NCI-H2227 (cell line): ENCODE data around the gene FBXL7.

ENCODE experiments used
- DNase-seq: peaks from one replicate; lab custom pipeline; 2025; ENCODE audit not compliant: unreplicated experiment; lab: John Stamatoyannopoulos, UW

Gene FBXL7

GRCh38 chr5:15796557-15796956 lies 296.6 kb downstream of the FBXL7 start:
- no peak for DNase-seq

- DNase-seq, result no peak
Observed at GRCh38 chr5:15797116-15797515, 297.1 kb downstream of the FBXL7 start.

GRCh38 chr5:15798006-15798405 lies 298.0 kb downstream of the FBXL7 start:
- DNase-seq, result no peak

- no peak for DNase-seq
Observed at GRCh38 chr5:15799014-15799413, 299.0 kb downstream of the FBXL7 start.

- no peak for DNase-seq
Observed at GRCh38 chr5:15799612-15800011, 299.6 kb downstream of the FBXL7 start.

GRCh38 chr5:15803280-15803679 lies 303.3 kb downstream of the FBXL7 start:
- DNase-seq, result no peak

- DNase-seq, result no peak
Observed at GRCh38 chr5:15806613-15807012, 306.6 kb downstream of the FBXL7 start.

- DNase-seq, result no peak
Observed at GRCh38 chr5:15807248-15807647, 307.3 kb downstream of the FBXL7 start.

GRCh38 chr5:15807871-15808270 lies 307.9 kb downstream of the FBXL7 start:
- no peak for DNase-seq

- no peak for DNase-seq
Observed at GRCh38 chr5:15808577-15808976, 308.6 kb downstream of the FBXL7 start.

GRCh38 chr5:15819617-15820016 lies 319.6 kb downstream of the FBXL7 start:
- no peak for DNase-seq

- DNase-seq, result no peak
Observed at GRCh38 chr5:15821506-15821905, 321.5 kb downstream of the FBXL7 start.

GRCh38 chr5:15823398-15823797 lies 323.4 kb downstream of the FBXL7 start:
- DNase-seq, result no peak

GRCh38 chr5:15827741-15828140 lies 327.8 kb downstream of the FBXL7 start:
- DNase-seq, result no peak

GRCh38 chr5:15831408-15831807 lies 331.4 kb downstream of the FBXL7 start:
- no peak for DNase-seq

GRCh38 chr5:15833365-15833764 lies 333.4 kb downstream of the FBXL7 start:
- DNase-seq, result no peak

- no peak for DNase-seq
Observed at GRCh38 chr5:15834596-15835245, 334.7 kb downstream of the FBXL7 start.

GRCh38 chr5:15835514-15835913 lies 335.5 kb downstream of the FBXL7 start:
- no peak for DNase-seq

GRCh38 chr5:15837551-15838289 lies 337.7 kb downstream of the FBXL7 start:
- no peak for DNase-seq

GRCh38 chr5:15844253-15844652 lies 344.3 kb downstream of the FBXL7 start:
- no peak for DNase-seq

GRCh38 chr5:15844871-15845270 lies 344.9 kb downstream of the FBXL7 start:
- DNase-seq, result no peak

- no peak for DNase-seq
Observed at GRCh38 chr5:15850536-15850935, 350.6 kb downstream of the FBXL7 start.

GRCh38 chr5:15850939-15851341 lies 351.0 kb downstream of the FBXL7 start:
- no peak for DNase-seq
